EL (cell line): ENCODE results near the gene CR1.
"Not testable (repeated sequence)": the region's sequence is repeated elsewhere in the genome, so short reads cannot be mapped to it uniquely, and the experiment has no call there.

ENCODE experiments used
- DNase-seq: peaks from one replicate; pipeline ENCODE4 v3.0.0-alpha.2; 2016

Gene CR1

GRCh38 chr1:207495801-207496792 is at the start of gene CR1:
TSS of gene CR1 (plus strand) at chr1:207496157. CDS start at chr1:207496268, 111 bp downstream.
- DNase-seq: no peak

GRCh38 chr1:207453710-207454045 is 42.3 kb upstream of the CR1 start:
- no peak for DNase-seq

GRCh38 chr1:207454046-207454964 is 41.7 kb upstream of the CR1 start, which contains the start of gene CR2:
TSS of gene CR2 (plus strand) at chr1:207454328. CDS start at chr1:207454419, 91 bp downstream.
- peak; percentile 3 for DNase-seq

- no peak for DNase-seq
Measured at GRCh38 chr1:207455183-207455754, 40.7 kb upstream of the CR1 start.

GRCh38 chr1:207458414-207458813 is 37.5 kb upstream of the CR1 start:
- DNase-seq: no peak

- no peak for DNase-seq
Measured at GRCh38 chr1:207459008-207459407, 36.9 kb upstream of the CR1 start.

- DNase-seq: no peak
Measured at GRCh38 chr1:207461649-207462048, 34.3 kb upstream of the CR1 start.

GRCh38 chr1:207462535-207462934 is 33.4 kb upstream of the CR1 start:
- no peak for DNase-seq

- peak; percentile 21 for DNase-seq
Measured at GRCh38 chr1:207463021-207463420, 32.9 kb upstream of the CR1 start.

- DNase-seq: no peak
Measured at GRCh38 chr1:207463571-207463970, 32.4 kb upstream of the CR1 start.

- DNase-seq: no peak
Measured at GRCh38 chr1:207470927-207471326, 25.0 kb upstream of the CR1 start.

GRCh38 chr1:207474210-207474609 is 21.7 kb upstream of the CR1 start:
- DNase-seq: no peak

GRCh38 chr1:207486198-207486597 is 9.8 kb upstream of the CR1 start:
- DNase-seq: no peak

- DNase-seq: no peak
Measured at GRCh38 chr1:207487636-207488035, 8.3 kb upstream of the CR1 start.

- DNase-seq: no peak
Measured at GRCh38 chr1:207493212-207493611, 2.7 kb upstream of the CR1 start.

- DNase-seq: no peak
Measured at GRCh38 chr1:207494171-207494570, 1.8 kb upstream of the CR1 start.

GRCh38 chr1:207495281-207495680 is 676 bp upstream of the CR1 start:
- DNase-seq: not testable (repeated sequence)

GRCh38 chr1:207497941-207498340 is 2.0 kb downstream of the CR1 start:
- DNase-seq: no peak

- peak; percentile 68 for DNase-seq
Measured at GRCh38 chr1:207499573-207499972, 3.6 kb downstream of the CR1 start.

- DNase-seq: no peak
Measured at GRCh38 chr1:207500306-207500705, 4.3 kb downstream of the CR1 start.

GRCh38 chr1:207501071-207501470 is 5.1 kb downstream of the CR1 start:
- DNase-seq: no peak

GRCh38 chr1:207502726-207503125 is 6.8 kb downstream of the CR1 start:
- DNase-seq: no peak

GRCh38 chr1:207503950-207504349 is 8.0 kb downstream of the CR1 start:
- no peak for DNase-seq
